ENCODE data around the gene FAM120B.
"Not testable (repeated sequence)": the region's sequence is repeated elsewhere in the genome, so short reads cannot be mapped to it uniquely, and the experiment has no call there.

FAM120B gene

DNA sequence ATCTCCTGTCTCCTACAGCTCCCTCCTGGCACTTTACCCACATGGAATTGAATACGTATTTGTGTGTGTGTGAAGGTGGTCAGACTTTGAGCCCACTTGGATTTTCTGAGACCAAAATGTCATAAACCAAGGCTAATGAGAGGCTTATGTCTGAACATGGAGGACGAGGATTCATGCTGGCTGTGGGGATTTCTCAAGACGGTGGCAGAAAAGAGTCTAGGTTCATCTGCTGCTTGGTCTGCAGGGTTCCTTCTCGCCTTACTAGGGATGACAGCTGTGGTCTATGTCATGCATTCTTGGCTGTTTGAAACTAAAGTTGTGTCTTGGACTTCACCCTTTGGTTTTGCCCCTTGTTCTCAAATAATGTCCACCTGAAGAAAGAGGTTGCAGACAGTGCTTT lies 58.6 kb downstream of the FAM120B start:
- DNase-seq: no peak

DNA sequence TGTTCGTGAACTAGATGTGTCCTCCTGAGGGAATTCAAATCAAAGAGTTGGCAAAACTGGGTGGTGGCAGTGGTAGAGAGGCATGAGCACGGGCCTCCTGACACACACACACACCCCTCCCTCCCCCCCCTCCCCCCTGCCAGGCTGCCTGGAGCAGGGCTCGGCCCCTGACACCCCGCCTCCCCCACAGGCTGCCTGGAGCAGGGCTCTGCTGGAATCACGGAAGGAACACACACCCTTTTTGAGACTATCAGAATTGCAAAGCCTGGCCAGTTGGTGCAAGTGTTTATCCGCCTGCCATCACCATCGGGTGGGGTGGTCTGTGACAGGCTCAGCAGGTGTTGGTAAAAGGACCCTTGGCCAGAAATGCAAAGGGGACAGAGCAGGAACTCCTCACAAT lies 59.0 kb downstream of the FAM120B start:
- DNase-seq: no peak

DNA sequence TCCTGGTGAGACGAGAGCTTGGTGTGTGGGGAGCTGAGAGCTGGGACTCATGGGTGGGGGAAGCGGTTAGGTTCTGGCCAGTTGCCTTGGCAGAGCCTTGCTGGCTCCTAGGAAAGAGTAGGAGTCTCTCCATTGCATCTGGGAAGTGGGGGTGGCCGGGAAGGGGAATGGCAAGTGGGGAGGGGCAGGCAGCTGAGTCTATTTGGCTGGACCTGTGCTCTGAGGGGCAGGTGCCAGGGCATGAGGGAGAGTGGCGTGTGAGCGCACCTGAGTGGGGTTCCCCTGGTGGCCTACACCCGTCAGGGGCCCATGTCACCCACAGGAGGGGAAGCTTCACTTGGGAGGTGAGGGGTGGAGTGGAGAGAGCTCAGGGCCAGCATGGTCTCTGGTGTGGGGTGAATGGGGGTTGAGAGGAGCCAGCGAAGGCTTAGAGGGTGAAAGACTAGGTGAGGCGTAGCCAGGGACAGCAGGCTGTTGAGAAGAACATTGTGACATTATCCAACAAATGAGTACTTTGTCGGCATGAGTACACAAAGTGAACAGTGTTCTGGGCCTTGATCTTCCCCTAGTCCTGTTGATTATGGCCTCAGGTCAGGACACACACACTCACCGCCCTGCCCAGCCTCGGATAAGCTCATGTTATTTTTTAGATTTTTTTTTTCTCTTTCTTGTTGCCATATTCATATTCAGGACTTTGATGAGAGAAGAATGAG lies 59.8 kb downstream of the FAM120B start:
- DNase-seq: no peak

DNA sequence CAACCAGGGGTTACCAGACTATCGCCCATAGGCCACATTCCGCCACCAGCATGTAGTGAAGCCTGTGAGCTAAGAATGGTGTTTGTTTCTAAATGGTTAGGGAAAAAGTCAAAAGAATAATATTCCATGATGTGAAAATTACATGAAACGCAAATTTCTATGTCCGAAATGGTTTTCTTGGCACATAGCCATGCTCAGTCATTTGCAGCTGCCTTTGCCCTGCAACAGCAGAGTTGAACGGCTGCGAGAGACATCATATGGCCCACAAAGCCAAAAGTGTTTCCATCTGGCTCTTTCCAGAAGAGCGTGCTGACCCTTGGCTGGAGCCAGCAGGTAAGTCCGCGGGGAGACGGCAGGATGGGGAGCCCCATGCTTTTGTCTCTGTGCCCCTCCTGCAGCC lies 60.7 kb downstream of the FAM120B start:
- DNase-seq: no peak

DNA sequence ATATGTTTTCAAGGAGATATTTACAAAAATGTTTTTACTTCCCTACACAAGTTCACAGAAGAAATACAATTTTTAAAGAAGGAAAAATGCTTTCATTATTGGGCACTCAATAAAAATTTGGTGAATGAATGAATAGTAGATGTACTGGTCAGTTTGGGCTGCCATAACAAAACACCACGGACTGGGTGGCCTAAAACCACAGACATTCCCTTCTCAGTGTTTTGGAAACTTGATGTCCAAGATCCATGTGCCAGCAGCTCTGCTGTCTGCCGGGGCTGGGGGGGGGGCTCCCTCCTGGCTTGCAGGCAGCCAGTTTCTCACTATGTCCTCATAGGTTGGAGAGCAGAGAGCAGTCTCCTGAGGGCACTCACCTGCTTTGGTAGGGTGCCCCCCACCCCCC lies 62.0 kb downstream of the FAM120B start:
- no peak for DNase-seq

DNA sequence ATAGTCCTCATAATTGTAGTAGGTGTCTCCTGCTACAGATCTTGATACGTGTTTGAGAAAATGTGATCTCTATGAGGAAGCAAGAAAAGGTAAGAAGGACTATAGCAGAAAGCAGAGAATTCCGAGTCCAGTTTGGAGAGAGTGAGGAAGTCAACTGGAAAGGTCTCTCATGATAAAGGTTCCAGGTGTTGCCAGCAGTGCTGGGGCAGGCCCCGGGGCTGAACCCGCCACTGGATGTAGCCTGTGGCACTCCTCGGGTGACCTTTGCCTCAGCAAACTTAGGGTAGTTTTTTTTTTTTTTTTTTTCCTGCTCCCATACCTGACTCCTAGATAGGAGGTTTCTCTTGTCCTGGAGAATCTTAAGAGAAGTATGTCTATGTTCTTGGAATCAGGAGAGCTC lies 62.8 kb downstream of the FAM120B start:
- DNase-seq: no peak

DNA sequence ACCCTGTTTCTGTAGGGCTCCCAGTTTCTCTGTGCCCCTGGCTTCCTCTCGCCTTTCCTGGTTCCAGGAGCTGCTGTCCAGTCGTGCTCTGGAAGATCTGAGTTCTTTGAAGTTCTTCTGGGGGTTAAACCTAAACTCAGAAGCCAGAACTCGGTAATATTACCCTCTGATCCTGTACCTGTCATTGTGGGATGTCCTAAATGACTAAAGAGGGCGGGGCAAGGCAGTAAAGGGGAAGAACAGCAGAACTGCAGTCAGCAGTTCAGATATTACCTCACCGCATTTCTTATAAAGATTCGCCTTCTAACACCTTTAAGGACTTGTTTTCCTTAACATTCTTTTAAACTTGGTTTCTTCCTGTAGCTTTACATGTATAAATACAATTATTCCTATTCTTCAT lies 63.9 kb downstream of the FAM120B start:
- no peak for DNase-seq

DNA sequence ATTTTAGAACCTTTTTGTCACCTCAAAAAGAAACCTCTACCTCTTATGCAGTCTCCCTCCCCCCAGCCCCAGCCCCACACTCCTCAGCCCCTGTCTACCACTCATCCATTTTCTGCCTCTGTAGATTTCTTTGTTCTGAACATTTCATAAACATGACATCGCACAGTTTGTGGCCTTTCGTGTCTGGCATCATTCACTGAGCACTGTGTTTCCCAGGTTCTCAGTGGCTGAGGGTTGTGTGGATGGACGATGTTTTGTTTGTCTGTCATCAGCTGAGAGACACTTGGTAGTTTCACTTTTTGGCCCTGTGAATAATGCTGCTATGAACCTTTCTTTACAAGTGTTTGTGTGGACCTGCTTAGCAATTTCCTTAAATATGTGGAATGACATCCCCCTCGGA lies 64.5 kb downstream of the FAM120B start:
- DNase-seq: no peak

DNA sequence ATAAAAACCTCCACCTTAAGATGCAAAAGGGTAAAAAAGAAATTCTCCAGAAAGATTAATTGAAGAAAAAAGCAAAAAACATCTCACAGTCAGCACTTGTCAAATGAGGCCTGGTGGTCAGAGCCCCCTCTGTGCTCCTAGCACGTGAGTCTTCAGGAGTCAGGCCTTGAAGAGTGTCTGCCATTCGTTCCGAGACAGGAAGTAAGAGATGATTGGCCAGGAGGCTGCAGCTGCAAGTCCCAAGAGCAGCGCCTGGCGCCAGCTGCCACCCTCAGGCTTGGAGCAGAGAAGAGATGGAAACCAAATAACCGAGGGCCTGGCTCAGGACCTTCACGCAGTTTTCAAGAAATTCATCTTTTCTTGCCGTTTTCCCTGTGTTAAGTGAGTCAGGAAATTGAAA lies 65.0 kb downstream of the FAM120B start:
- DNase-seq: no peak

DNA sequence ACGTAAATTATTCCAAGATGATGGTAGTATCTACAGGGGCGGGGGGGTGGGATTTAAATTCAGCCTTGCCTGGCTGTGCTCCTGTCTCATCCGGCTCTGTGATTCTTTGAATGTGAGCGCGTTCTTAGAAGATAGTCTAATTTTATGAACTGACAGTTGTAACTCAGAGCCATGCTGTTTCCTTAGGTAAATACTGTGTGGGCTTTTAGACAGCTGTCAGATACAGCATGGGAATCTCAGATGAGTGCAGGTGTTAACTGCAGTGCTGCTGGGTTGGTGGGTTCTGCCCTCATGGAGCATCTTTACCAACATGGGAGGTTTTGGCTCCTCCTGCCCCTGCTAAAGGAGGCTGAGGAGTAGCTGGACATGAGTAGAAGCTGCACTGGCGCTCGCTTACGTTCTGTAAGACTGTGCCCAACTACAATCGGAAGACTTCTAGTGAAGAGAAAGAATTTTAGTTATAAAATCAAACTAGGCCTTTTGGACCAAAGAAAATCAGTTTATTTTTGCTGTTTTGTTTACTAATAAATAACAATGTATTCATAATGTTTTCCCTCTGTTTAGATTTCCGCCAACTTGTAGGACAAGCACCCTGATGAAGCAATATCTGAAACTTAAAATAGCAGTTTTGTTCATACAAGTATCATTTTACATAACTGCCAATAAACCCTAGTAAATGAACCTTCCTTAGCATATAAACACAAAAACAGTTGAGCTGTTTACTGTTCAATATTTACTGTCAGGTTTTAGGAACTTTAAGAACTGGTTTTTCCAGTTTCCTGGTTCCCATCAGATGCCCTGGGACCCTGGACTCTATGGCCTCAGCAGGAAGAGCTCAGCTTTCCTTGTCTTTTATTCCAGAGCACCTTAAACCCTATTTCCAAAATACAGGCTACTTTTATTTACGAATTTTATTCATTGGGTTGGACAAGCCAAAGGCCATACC lies 66.1 kb downstream of the FAM120B start:
- DNase-seq: no peak

DNA sequence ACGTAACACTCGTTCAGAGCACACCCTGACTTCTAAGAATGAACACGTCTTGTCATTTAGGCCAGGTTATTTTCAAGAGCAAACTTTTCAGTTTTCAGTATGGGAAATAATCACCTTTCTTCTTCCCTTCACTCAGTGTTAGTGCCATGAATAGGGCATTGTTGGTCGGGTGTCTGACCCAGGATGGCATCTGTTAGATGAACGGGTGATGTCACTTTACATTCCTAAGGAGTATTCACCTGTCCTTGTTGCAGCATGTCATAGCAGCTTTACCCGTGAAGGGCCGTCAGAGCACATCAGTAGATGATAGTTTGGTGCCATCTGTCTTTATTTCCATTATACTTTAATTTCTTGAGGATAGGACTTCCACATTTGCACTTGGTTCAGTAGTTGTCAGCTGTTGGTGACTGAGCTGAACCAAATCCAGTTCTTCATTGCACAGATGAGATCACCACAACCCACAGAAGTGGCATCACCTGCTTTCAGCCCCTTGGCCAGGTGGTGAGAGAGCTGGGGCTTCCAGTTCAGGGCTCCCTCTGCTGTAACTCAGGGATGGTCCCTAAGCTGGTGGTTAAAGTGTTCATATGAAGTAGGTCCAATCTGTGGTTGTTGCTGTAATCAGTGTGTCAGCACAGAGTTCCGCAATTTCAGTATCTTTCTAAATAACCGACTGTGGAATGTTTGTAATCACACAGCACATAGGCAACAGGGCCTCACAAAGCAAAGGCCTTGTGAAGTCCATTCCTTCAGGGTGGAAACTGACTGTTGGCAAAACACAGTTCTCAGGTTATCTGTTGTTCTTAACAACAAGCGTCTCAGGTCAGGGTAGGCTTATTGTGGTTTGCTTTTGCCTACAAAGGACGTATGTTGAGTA lies 68.2 kb downstream of the FAM120B start:
- DNase-seq: no peak

DNA sequence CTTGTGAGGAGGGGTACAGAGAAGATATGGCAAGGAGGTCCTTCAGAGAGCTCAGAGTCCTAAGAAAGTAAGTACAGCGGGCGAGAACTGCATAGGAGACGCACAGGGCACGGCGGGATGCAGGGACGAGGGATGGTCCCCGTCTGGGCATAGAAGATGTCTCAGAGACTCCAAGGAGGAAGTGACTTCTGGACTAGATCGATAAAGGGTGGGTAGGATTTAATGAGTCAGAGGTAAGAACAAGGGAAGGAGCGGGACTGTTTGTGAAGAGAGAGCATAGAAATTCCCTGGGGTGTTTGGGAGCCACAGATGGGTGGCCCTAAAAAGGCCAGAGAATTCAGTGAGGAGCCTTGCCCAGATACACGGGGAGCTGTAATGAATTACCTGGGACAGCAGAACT lies 69.1 kb downstream of the FAM120B start:
- DNase-seq: no peak

DNA sequence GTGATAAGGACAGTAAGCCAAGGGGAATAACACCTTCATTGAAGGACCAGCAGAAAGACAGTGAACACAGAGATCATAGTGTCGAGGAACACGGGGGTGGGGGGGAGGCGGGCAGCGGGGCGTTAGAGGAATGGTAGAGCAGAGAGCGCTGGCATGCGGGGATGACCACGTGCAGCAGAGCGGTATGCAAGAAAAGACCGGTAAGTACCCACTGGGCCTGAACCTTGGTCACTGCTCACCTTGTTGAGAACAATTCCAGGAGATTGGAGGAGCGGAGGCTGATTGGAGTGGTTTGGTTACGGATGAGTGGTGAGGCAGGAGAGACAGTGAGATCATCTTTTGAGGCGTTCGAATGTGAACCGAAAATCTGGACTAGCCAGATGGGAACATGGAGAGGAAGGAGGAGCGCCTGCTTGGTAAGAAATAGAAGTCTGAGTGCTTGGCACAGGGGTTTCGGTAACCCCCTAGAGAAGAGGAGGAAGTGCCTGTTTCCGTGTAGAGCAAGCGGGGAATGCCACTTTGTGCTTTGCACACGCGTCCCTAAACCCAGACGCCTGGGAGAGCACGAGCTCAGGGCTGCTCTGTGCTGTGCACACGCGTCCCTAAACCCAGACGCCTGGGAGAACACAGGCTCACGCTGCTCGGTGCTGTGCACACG lies 70.0 kb downstream of the FAM120B start:
- no peak for DNase-seq

DNA sequence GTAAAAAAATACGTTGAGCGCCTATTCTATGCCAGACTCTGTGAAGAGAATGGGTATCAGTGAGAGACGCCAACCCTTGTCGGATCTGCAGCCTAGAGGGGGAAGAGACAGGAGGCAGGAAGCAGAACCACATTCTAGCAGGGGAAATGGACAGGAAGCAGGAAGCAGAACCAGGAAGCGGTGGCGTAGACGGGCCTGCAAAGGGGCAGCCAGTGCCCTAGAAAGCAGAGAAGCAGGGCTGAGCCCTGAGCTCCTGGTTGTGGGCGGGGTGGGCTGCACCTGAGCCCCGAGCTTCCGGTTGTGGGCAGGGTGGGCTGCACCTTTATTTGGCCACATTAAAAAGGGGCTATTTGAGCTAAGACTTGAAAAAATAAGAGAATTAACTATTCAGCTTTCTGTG lies 71.9 kb downstream of the FAM120B start:
- no peak for DNase-seq

DNA sequence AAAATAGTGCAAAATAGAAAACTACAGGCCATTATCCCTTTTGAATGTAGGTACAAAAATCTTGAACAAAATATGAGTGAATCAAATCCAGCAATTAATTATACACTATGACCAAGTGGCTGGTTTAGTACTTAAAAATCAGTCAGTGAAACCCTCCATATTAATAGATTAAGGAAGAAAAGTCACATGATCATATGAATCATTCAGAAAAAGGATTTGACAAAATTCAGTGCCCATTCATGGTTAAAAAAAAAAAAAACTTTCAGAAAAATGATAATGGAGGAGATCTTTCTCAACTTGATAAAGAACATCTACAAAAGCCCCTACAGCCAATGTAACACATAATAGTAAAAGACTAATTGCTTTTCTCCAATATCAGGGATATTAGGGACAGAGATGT lies 75.0 kb downstream of the FAM120B start:
- DNase-seq: no peak

DNA sequence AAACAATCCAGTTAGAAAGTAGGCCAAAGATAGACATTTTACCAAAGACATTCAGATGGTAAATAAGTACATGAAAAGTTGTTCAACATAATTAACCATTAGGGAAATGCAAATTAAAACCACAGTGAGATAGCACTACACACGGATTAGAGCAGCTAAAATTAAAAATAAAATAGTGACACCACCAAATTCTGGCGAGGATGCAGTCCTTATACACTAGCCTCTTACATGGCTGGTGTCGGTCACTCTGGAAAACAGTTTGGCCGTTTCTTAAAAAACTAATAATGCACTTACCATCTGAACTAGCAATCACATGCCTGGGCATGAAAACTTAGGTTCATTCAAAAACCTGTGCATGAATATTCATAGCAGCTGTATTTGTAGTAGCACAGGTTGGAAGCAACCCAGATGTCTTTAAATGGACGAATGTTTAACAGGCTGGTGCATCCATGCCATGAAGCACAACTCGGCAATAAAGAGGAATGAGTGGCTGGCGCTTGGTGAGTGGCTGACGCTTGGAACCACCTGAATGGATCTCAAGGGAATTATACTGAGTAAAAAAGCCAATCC lies 77.0 kb downstream of the FAM120B start:
- DNase-seq: no peak

DNA sequence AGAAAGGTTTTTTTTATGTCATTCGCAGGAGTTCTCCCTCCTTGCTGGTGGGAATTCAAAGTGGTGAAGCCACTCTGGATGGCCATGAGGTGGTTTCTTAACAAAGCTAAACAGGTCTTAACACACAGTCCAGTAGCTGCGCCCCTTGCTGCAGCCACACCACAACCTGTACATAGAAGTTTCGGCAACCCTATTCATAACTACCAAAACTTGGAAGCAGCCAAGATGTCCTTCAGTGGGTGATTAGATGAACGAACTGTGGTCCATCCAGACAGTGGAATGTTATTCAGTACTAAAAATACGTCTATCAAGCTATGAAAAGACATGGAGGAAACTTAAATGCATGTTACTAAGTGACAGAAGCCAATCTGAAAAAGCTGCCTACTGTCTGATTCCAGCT lies 78.9 kb downstream of the FAM120B start:
- DNase-seq: no peak

DNA sequence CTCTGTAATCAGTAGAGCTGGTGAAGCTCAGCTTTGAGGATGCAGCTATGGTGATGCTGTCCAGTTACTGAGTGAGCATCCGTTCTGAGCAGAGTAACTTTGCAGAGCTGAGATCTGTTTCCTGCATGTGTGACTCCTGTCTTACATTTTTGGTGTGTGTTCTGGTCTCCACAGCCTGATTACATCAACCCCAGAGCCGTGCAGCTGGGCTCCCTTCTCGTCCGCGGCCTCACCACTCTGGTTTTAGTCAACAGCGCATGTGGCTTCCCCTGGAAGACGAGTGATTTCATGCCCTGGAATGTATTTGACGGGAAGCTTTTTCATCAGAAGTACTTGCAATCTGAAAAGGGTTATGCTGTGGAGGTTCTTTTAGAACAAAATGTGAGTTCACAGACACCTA lies 81.6 kb downstream of the FAM120B start:
- no peak for DNase-seq

DNA sequence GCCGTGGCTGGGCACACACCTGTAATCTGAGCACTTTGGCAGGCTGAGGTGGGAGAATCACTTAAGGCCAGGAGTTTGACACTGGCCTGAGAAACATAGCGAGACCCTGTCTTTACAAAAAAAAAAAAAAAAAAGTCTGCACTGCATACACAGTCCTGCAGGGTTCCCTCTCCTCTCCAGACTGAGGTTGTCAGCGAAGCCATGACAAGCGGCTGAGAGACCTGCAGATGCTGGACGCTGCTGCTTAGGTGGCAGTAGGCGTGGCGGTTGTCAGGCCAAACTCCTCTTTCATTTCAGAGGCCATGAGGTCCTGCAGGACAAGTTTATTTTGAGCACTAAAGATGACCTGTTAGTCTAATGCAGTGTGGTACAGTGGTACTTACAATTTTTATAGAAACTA lies 86.5 kb downstream of the FAM120B start:
- DNase-seq: no peak

DNA sequence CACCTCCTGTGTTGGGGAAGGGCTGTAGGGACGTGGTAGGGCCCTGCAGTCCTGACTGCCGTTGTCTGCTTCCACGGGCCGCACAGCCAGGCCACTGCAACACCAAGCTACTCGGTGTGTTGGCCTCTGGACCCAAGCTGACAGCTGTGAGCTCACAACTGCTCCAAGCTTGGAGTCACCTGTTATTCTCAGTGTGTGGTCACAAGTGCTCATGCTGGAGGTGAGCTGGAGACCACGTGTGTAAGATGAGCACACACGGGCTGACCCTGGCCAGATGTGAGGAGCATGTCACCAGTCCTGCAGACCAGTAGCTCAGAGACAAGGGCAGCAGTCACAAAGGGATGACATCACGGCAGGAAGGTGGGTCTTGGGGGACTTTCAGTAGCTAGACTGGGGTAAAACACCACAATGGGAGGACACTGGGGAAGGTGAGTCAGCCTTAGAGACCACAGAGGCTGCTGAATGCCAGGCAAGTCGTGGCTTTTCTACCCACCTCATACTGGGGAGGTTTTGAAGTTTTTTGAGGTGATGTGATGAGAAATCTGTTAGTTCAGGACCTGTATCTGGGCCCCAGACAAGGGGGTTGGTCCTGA lies 87.3 kb downstream of the FAM120B start:
- DNase-seq: no peak

DNA sequence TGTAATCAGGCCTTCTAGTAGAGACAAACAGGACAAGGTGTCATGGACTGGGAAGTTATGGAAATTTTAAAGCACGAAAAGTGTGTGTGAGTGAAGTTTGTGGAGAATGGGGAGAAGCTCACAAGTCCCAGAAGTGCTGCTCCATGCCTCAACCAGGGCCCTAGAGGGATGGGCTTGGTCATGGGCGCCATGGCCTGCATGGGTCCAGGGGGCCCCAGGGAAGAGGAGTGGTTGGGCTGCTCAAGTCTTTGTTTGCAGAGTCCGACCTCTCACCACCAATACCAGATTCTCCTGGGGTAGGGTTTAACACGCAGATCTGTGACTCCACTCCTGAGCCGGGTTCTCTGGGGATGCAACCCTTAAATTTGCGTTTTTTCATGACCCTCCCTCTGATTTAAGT lies 88.4 kb downstream of the FAM120B start:
- DNase-seq: no peak

DNA sequence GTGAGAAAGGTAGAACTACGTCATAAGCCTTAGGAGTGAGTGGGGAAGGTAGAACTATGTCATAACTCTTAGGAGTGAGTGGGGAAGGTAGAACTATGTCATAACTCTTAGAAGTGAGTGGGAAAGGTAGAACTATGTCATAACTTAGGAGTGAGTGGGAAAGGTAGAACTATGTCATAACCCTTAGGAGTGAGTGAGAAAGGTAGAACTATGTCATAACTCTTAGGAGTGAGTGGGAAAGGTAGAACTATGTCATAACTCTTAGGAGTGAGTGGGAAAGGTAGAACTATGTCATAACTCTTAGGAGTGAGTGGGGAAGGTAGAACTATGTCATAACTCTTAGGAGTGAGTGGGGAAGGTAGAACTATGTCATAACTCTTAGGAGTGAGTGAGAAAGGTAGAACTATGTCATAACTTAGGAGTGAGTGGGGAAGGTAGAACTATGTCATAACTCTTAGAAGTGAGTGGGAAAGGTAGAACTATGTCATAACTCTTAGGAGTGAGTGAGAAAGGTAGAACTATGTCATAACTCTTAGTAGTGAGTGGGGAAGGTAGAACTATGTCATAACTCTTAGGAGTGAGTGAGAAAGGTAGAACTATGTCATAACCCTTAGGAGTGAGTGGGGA lies 92.3 kb downstream of the FAM120B start:
- not testable (repeated sequence) for DNase-seq

Measured in NCI-H1930 (cell line).